Mononuclear cell (primary cell): ENCODE results near the gene PKD2L1. TPM values are rescaled to one million over a fixed set of nuclear protein-coding genes. Genes with fewer than 3 reads are reported as not detected.

Experiments
- H3K27me3 ChIP-seq: 2 replicates; pipeline ENCODE4 v1.6.0; 2011; ENCODE audit warnings: low read length, control low read depth; ENCODE audit not compliant: insufficient read depth
- H3K4me1 ChIP-seq: 2 replicates; pipeline ENCODE4 v1.5.1; 2011; ENCODE audit warnings: mild to moderate bottlenecking, low read length, control low read depth; ENCODE audit not compliant: insufficient read depth
- H3K4me3 ChIP-seq: 2 replicates; pipeline ENCODE4 v1.5.1; 2011; ENCODE audit warnings: mild to moderate bottlenecking, low read length, moderate library complexity
- H3K9me3 ChIP-seq: 2 replicates; pipeline ENCODE4 v1.5.1; 2011; ENCODE audit warnings: low read depth, mild to moderate bottlenecking, control low read depth, low read length
- total RNA-seq: library from RNA; depleted of rRNA; stranded (reverse); fragments of >200 nt; gene quantifications from one replicate; pipeline ENCODE4 v1.2.3, GENCODE V29; 2012

Gene PKD2L1
- total RNA-seq, 1 donor = under 0.01 TPM

- H3K4me3 ChIP-seq = no peak overlapping the region
- no peaks in the 10 kb centered on the region for H3K4me1 ChIP-seq
- H3K27me3 ChIP-seq = no peaks in the 10 kb centered on the region
- H3K9me3 ChIP-seq = no peaks in the 10 kb centered on the region
Measured at GRCh38 chr10:100238429-100238828, 91.6 kb downstream of the PKD2L1 start.

Other genes with a start within 250 kb of the PKD2L1 start
- not detected for gene CPN1, start 248.4 kb downstream of the PKD2L1 start, total RNA-seq
- gene ERLIN1, start 144.2 kb downstream of the PKD2L1 start, total RNA-seq = 2.7 TPM
- gene CHUK, start 100.6 kb downstream of the PKD2L1 start, total RNA-seq = 20.9 TPM
- 55.8 TPM for gene CWF19L1, start 62.6 kb downstream of the PKD2L1 start, total RNA-seq
- gene BLOC1S2, start 43.5 kb downstream of the PKD2L1 start, total RNA-seq = 58.0 TPM
- 1.9 TPM for gene SCD, start 17.0 kb upstream of the PKD2L1 start, total RNA-seq
- not detected for gene WNT8B, start 132.8 kb upstream of the PKD2L1 start, total RNA-seq
- gene SEC31B, start 189.6 kb upstream of the PKD2L1 start, total RNA-seq = 17.9 TPM
- 112 TPM for gene NDUFB8, start 199.6 kb upstream of the PKD2L1 start, total RNA-seq
- 17.0 TPM for gene HIF1AN, start 205.7 kb upstream of the PKD2L1 start, total RNA-seq